ELR (cell line): ENCODE measurements around the gene MED12L.
"Not testable (repeated sequence)": the region's sequence is repeated elsewhere in the genome, so short reads cannot be mapped to it uniquely, and the experiment has no call there.

Source experiments
- DNase-seq: peaks from one replicate; pipeline ENCODE4 v3.0.0-alpha.2; 2015; ENCODE audit warnings: low read depth

MED12L gene

GRCh38 chr3:151142929-151143328 is 57.5 kb downstream of the MED12L start:
- DNase-seq: no peak

GRCh38 chr3:151144016-151144415 is 58.6 kb downstream of the MED12L start:
- no peak for DNase-seq

DNA sequence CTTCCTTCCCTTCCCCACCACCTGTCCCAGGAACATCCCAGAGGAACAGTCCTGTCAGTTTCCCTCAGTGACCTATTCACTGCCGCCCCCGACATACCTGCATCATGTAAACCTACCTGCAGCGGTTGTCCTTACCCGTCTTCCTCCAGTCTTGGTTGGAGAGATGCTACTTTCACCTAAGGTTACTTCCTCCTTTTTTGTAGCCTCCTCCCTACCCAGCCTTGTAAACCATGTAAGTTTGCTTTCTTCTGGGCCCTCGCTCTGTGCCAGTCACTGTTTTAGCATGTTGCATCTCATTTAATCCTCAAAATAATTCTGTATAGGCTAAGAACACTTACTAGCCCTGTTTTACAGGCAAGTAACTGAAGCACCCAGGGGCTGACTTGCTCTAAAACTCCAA is 59.3 kb downstream of the MED12L start:
- no peak for DNase-seq

GRCh38 chr3:151145713-151146070 is 60.2 kb downstream of the MED12L start:
- no peak for DNase-seq

- DNase-seq: peak; percentile 78
Measured at GRCh38 chr3:151146071-151146730, 60.7 kb downstream of the MED12L start.

DNA sequence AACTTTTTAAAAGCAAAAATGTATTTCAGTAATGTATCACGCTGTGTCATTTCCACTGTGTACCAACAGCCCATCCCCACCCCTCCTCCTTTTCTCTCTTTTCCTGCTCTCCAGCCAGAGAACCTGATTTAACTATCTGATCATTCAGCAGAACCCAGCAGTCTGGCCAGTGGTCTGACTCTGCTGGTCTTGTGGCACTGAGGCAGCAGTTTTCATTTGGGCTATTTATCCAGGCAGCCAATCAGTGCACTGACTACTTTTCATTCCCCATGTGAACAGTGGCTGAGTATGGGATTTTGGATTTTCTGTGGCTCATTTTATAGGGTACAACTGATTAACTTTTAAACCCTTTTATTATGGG is 61.2 kb downstream of the MED12L start:
- no peak for DNase-seq

GRCh38 chr3:151147299-151147698 is 61.8 kb downstream of the MED12L start:
- no peak for DNase-seq

GRCh38 chr3:151152455-151153079 is 67.1 kb downstream of the MED12L start:
- DNase-seq: no peak

DNA sequence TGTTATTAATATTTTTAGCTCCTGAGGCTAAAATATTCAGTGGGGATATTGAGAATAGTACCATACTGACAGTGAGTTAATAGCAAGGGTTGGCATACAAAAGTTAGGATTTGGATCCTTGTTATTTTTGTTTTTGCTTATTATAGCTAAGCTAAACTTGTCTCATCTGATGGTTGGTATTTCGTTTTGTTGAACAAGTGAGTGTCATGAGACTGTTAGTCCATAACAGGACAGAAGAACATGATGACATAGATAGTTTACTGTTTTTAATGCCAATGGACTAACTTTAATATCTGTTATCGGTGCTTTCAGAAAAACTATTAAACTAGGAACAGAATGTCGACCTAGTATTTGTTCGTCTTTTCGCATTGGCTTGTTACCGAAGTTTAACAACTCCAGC is 69.1 kb downstream of the MED12L start:
- DNase-seq: no peak

- no peak for DNase-seq
Measured at GRCh38 chr3:151155409-151156128, 70.1 kb downstream of the MED12L start.

DNA sequence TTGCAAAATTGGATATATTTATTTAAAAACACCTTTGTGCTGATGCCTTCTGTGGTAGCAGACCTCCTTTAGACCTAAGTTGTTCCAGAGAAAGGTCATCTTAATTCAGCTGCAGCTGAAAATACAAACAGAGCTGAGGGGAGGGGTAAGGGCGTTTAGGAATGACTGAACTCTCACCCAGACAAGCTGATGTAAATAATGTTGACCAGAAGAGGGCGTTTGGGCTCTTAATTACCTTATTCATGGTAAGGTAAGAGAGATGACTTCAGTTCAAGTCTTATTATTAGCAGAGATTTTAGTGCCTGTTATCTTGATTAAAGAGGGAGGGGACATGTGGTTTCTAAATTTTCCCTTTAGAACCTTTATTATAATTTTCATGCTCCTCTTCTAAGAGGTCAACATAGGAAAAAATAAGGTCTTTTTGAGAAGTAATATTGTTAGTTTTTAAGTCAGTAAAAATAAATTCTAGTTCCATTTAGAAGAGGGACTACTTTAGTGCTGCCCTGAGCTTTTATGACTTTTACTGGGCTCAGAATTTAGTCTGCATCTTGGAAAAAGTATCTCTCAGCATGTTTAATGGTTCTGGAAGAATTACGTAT is 71.3 kb downstream of the MED12L start:
- peak; percentile 78 for DNase-seq

DNA sequence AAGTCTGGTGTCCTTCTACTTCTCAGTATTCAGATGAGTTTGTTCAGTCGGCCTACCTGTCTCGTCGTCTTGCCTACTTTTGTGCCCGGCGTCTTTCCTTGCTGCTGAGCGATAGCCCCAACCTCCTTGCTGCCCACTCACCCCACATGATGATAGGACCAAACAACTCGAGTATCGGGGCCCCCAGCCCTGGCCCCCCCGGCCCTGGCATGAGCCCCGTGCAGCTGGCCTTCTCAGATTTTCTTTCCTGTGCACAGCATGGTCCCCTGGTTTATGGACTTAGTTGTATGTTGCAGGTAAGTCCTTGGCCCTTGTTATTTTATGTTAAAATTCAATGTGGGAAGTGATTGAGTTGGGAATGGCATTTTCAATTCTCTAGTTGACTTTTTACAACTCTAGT is 74.3 kb downstream of the MED12L start:
- no peak for DNase-seq

GRCh38 chr3:151165226-151165625 is 79.8 kb downstream of the MED12L start:
- DNase-seq: no peak

DNA sequence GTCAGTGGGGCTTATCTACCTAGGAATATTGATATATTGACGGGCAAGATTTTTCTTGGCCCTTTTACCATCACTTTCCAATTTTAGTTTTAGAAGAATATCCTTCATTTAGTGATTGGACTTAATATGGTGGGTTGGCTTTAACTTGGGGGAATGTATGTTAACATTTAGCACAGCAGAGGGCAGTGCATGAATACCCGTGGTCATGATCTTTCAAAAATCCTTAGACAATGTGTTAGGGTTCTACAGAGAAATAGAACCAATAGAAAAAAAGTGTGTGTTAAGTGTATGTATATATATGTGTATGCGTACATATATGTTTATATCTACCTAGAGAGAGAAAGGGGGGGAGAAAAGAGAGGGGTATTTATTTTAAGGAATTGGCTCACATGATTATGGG is 80.7 kb downstream of the MED12L start:
- DNase-seq: peak; percentile 28

DNA sequence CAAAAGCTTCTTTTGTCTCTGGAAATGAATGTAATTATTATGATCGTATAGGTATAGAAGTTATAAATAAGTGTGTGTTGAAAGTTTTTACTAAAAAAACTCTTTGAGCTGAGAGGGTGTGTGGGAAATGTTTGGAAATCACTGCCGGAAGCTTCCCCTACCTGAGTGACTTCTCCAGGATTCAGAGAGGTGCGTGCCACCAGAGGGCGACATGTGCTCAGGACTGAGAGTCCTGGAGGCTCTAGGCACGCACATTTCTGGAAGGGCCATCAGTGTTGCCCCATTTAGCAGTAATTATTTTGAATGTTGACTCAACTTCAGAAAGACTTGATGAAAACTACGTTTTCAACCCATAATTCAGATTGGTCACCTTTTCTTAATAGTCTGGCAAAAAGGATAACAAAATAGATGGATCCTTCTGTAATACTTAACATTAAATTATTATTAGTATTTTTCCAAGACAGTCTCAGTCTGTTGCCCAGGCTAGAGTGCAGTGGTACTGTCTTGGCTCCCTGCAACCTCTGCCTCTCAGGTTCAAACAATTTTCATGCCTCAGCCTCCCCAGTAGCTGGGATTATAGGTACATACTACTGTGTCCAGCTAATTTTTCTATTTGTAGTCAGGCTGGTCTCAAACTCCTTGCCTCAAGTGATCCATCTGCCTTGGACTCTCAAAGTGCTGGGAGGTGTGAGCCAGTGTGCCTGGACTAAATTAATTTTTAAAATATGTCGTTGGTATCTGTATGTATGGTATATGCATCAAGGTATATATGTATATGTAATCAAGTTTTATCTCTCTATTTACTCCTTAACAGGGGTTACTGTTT is 83.0 kb downstream of the MED12L start:
- peak; percentile 74 for DNase-seq

- DNase-seq: no peak
Measured at GRCh38 chr3:151169262-151169947, 83.9 kb downstream of the MED12L start.

DNA sequence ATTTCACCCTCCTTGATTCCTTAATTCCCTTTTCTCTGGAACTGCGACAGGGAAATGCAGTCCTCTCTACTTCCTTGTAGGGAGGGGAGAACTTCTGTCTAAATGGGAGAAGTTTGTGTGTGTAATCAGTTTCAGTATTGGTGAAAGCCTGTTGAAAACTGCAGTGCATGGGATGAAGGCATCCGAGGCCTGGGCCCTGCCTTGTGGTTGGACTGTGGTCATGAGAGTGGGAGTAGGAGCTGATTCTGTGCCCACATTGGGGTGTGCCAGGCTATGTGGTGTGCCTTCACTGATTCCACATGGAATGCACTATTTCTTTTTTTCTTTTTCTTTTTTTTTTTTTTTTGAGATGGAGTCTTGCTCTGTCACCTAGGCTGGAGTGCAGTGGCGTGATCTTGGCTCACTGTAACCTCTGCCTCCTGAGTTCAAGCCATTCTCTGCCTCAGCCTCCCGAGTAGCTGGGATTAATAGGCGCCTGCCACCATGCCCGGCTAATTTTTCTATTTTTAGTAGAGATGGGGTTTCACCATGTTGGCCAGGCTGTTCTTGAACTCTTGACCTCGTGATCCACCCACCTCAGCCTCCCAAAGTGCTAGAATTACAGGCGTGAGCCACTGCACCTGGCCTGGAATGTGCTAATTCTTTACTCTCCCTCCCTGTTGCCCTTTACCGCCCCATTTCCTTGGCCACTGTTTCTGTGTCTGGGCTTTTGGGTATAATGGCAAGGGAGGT is 84.7 kb downstream of the MED12L start:
- DNase-seq: not testable (repeated sequence)

- DNase-seq: peak; percentile 30
Measured at GRCh38 chr3:151171145-151171757, 85.8 kb downstream of the MED12L start.

- no peak for DNase-seq
Measured at GRCh38 chr3:151174351-151174750, 88.9 kb downstream of the MED12L start.

- no peak for DNase-seq
Measured at GRCh38 chr3:151175952-151176351, 90.5 kb downstream of the MED12L start.
